ENCODE data around the gene CLASP1. TPM values are rescaled to one million over a fixed set of nuclear protein-coding genes. Genes with fewer than 3 reads are reported as not detected.

CLASP1 gene
- total RNA-seq, 2 experiments from 2014 or later = 33.8 to 72.4 TPM

- H3K9me3 ChIP-seq (ENCODE audit: low read length) = peaks cover 7% of the 10 kb centered on the region; the same call in 1 of the 2 replicates
- TF ChIP-seq CTCF (conservative IDR thresholded peaks at IDR 0.05; ENCODE audit: low read length) (no peak), EZH2phosphoT487 (IDR thresholded peaks at IDR 0.05; ENCODE audit: borderline replicate concordance, low read depth, low read length) (no peak)
- H4K20me1 ChIP-seq (ENCODE audit: insufficient read depth, low read length) = no peaks in the 10 kb centered on the region
- no peak overlapping the region for H3K27ac ChIP-seq (ENCODE audit: low read depth, low read length, poor library complexity, severe bottlenecking)
- H3K4me2 ChIP-seq (ENCODE audit: low read length) = no peak overlapping the region
- H3K9me2 ChIP-seq (ENCODE audit: insufficient read depth, low read length) = no peaks in the 10 kb centered on the region
- no TSS peak for BruUV-seq (replicated peaks)
- peaks cover 18% of the 10 kb centered on the region; the same call in 1 of the 2 replicates for H3K79me2 ChIP-seq (ENCODE audit: insufficient read depth, low read depth, low read length)
- no peaks in the 10 kb centered on the region for H3K4me1 ChIP-seq (ENCODE audit: insufficient read depth, low read length, poor library complexity, severe bottlenecking)
- intact Hi-C loops (cut with micrococcal nuclease; ENCODE audit: unreplicated experiment) = no loop called here
- no peak overlapping the region for H3K4me3 ChIP-seq (ENCODE audit: low read depth, low read length, poor library complexity, severe bottlenecking)
- no peak overlapping the region for H2AFZ ChIP-seq (ENCODE audit: low read length)
- CTCF ChIA-PET (ENCODE audit: unreplicated experiment) = no interaction called here
- peaks cover 63% of the 10 kb centered on the region for H3K36me3 ChIP-seq (ENCODE audit: insufficient read depth, low read length)
- DNase-seq (ENCODE audit: low spot score) = no peak
- POLR2A ChIA-PET = no interaction called here
Observed at GRCh38 chr2:121504316-121504715, 144.9 kb downstream of the CLASP1 start.

- Histone ChIP-seq H3K4me2 (ENCODE audit: low read length) (no peak overlapping the region), H3K4me1 (ENCODE audit: insufficient read depth, low read length, poor library complexity, severe bottlenecking) (no peaks in the 10 kb centered on the region), H3K9me2 (ENCODE audit: insufficient read depth, low read length) (no peaks in the 10 kb centered on the region), H3K4me3 (ENCODE audit: low read depth, low read length, poor library complexity, severe bottlenecking) (no peak overlapping the region), H3K36me3 (ENCODE audit: insufficient read depth, low read length) (peaks cover 71% of the 10 kb centered on the region), H3K79me2 (ENCODE audit: insufficient read depth, low read depth, low read length) (peaks cover 9% of the 10 kb centered on the region; the same call in 1 of the 2 replicates), H3K27ac (ENCODE audit: low read depth, low read length, poor library complexity, severe bottlenecking) (no peak overlapping the region), H2AFZ (ENCODE audit: low read length) (no peak overlapping the region), H4K20me1 (ENCODE audit: insufficient read depth, low read length) (no peaks in the 10 kb centered on the region), H3K9me3 (ENCODE audit: low read length) (peaks cover 7% of the 10 kb centered on the region; the same call in 1 of the 2 replicates)
- POLR2A ChIA-PET = no interaction called here
- intact Hi-C loops (cut with micrococcal nuclease; ENCODE audit: unreplicated experiment) = no loop called here
- no TSS peak for BruUV-seq (replicated peaks)
- TF ChIP-seq EZH2phosphoT487 (IDR thresholded peaks at IDR 0.05; ENCODE audit: borderline replicate concordance, low read depth, low read length) (no peak), CTCF (conservative IDR thresholded peaks at IDR 0.05; ENCODE audit: low read length) (no peak)
- CTCF ChIA-PET (ENCODE audit: unreplicated experiment) = no interaction called here
- no peak for DNase-seq (ENCODE audit: low spot score)
Observed at GRCh38 chr2:121502781-121503180, 146.5 kb downstream of the CLASP1 start.

- intact Hi-C loops (cut with micrococcal nuclease; ENCODE audit: unreplicated experiment) = no loop called here
- POLR2A ChIA-PET = no interaction called here
- Histone ChIP-seq H3K79me2 (ENCODE audit: insufficient read depth, low read depth, low read length) (0 out of 2 replicates have a peak, but pooled peaks cover 4% of the 10 kb centered on the region), H3K36me3 (ENCODE audit: insufficient read depth, low read length) (peaks cover 72% of the 10 kb centered on the region), H3K4me3 (ENCODE audit: low read depth, low read length, poor library complexity, severe bottlenecking) (no peak overlapping the region), H3K9me2 (ENCODE audit: insufficient read depth, low read length) (no peaks in the 10 kb centered on the region), H3K4me1 (ENCODE audit: insufficient read depth, low read length, poor library complexity, severe bottlenecking) (no peaks in the 10 kb centered on the region), H2AFZ (ENCODE audit: low read length) (no peak overlapping the region), H3K9me3 (ENCODE audit: low read length) (peaks cover 7% of the 10 kb centered on the region; the same call in 1 of the 2 replicates), H3K4me2 (ENCODE audit: low read length) (no peak overlapping the region), H3K27ac (ENCODE audit: low read depth, low read length, poor library complexity, severe bottlenecking) (no peak overlapping the region), H4K20me1 (ENCODE audit: insufficient read depth, low read length) (no peaks in the 10 kb centered on the region)
- TF ChIP-seq CTCF (conservative IDR thresholded peaks at IDR 0.05; ENCODE audit: low read length) = no peak
- no peak for TF ChIP-seq EZH2phosphoT487 (IDR thresholded peaks at IDR 0.05; ENCODE audit: borderline replicate concordance, low read depth, low read length)
- no peak for DNase-seq (ENCODE audit: low spot score)
- no TSS peak for BruUV-seq (replicated peaks)
- CTCF ChIA-PET (ENCODE audit: unreplicated experiment) = no interaction called here
Observed at GRCh38 chr2:121502246-121502645, 147.0 kb downstream of the CLASP1 start.
